Stimulated activated CD4-positive, alpha-beta T cell treated with anti-CD3 and anti-CD28 coated beads, TNF-alpha, amount 100 ng/mL, for 24 hours (primary cell): Measurements from ENCODE around the gene DENND5B.
"Not testable (repeated sequence)": the region's sequence is repeated elsewhere in the genome, so short reads cannot be mapped to it uniquely, and the experiment has no call there.

Source experiments
- DNase-seq, 3 experiments: peaks; one replicate each; pipeline ENCODE4 v3.0.0-alpha.2; 2020; ENCODE audit warnings: low read depth in 3 of 3

The DENND5B gene

GRCh38 chr12:31506515-31507306 is 84.2 kb downstream of the DENND5B start:
- DNase-seq, result no peak

- DNase-seq, result no peak
Measured at GRCh38 chr12:31504625-31505222, 86.2 kb downstream of the DENND5B start.

DNA sequence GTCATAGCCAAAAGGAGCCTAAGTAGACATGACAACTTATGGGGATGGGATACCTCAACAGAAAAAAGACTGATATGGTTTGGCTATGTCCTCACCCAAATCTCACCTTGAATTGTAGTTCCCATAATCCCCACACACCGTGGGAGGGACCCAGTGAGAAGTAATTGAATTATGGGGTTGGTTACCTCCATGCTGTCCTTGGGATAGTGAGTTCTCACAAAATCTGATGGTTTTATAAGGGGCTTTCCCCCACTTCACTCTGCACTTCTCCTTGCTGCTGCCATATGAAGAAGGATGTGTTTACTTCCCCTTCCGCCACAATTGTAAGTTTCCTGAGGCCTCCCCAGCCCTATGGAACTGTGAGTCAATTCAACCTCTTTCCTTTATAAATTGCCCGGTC is 89.9 kb downstream of the DENND5B start:
- DNase-seq, result not testable (repeated sequence)

GRCh38 chr12:31499567-31499966 is 91.4 kb downstream of the DENND5B start:
- DNase-seq, result no peak

GRCh38 chr12:31498424-31498823 is 92.5 kb downstream of the DENND5B start:
- DNase-seq, result no peak

- DNase-seq, result no peak
Measured at GRCh38 chr12:31496257-31496656, 94.7 kb downstream of the DENND5B start.

DNA sequence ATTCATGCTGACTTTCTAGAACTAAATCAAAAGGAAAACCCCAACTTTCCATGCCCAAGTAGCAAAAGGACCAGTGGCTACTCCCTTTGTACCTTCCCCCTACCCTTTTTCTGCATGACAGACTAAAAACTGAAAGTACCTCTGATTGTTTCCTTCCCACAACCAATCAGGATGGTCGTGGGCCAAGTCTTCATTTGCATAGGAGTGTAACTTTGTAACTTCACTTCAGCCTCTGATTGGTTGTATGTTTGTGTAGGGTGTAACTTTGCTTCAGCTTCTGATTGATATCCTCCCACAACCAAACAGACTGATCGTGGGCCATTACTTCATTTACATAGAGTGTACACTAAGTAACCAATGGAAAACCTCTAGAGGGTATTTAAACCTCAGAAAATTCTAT is 96.5 kb downstream of the DENND5B start:
- no peak for DNase-seq

DNA sequence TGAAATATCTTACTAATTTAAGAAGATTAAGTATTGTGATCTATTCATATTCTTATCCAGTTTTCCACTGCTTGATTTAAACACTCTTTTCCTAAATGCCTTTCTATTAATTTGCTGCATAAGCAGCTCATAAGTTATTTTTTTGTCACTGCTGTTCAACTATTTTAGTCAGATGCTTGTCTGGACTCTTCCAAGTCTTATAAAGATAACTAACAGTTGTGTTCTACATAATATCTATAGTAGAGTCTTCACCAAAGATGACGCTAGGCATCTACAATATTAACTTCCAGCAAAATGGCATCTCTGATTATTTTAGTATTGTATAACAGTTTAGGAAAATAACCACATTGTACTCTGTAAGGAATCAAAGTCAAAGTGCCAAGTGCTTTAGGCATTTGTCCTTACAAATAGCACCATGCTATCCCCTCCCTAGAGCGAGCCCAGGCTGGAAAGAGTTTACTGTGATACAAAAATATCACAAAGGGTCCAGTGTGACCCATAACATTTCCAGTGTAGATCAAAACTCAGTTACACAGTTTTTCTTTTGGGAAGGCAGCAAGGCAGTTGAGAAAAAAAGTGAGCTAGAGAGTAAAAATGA is 98.2 kb downstream of the DENND5B start:
- DNase-seq, result no peak

- DNase-seq, result no peak
Measured at GRCh38 chr12:31491841-31492598, 98.9 kb downstream of the DENND5B start.

GRCh38 chr12:31491241-31491794 is 99.6 kb downstream of the DENND5B start:
- no peak for DNase-seq

- no peak for DNase-seq
Measured at GRCh38 chr12:31488737-31489338, 102.1 kb downstream of the DENND5B start.

DNA sequence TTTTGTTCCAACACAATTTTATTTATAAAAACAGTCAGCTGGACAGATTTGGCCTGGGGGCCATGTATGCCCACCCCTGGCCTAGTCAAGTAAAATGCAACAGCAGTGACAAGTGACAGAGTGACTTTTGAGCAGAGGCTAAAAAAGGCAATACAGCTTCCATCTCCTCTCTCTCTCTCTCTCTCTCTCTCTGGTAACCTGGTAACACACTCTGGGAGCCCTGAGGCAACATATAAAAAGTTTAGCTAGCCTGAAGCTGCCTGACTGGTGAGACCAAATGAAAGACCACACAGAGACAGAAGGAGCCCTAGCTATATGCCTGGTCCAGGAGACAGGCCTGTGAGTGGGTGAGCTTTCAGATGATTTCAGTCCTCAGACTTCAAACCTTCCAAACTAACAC is 105.4 kb downstream of the DENND5B start:
- no peak for DNase-seq

DNA sequence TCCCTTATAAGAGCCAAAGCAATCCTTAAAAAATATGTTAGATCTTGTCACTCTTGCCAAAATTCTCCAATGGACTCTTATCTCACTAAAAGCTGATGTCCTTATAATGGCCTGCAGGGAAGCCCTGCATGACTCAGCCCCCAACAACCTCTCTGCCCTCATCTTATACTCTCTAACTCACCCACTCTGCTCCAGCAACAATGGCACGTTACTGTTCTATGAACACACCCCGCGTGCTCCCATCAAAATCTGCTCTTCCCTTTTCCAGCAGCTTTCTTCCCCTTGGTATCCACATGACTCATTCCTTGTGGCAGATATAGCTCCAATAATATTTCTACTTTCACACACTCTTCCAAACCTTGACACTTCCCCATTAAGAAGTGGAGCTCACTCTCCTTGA is 108.1 kb downstream of the DENND5B start:
- no peak for DNase-seq

GRCh38 chr12:31481415-31481814 is 109.5 kb downstream of the DENND5B start:
- no peak for DNase-seq

DNA sequence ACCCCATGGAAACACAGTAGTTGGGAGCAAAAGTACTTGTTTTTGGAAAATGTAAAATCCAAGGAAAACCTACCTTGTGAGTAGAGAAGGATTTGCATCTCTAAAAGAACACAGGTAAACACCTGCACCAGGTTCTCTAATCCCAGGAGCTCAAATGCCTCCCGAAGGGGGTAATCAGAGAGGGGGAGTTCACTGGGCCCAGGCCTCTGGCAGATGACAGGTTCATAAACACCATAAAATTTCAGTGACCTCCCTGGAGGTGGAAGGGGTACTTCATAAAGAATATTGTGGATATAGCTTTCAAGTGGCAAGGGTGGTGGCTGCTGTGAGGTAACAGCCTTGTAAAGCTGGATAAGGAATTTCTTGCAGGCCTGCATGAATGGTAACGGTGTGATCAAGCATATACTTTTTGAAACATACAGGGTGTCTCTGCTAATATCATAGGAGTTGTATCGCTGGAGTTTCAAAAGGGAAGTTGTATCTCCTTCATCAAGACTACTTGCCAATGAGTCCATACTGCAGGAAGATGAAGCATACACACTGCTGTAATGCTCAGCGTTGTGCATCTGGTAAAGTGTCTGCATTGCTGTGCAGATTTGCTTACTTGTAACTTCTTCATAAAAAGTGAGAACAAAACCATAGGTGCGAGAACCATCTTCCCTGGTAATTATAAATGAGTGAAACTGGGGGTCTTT is 111.3 kb downstream of the DENND5B start:
- DNase-seq, result no peak

DNA sequence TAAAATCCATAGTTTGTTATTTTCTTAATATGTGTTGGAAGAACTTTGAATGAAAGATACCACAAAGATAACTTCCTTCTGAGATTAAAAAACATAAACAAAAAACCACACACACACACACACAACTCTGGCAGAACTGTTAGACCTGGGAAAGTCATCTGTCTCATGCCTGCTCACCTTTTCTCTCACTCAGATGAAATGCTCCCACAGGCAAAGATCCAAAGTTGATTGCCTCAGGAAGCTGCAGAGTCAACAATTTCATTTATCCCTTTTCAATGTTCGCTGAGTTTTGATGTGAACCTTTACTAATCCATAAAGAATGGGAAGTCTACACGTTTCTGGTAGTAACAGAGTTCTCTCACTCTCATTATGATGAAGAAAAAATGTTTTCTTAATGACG is 112.0 kb downstream of the DENND5B start:
- no peak for DNase-seq

GRCh38 chr12:31478425-31478824 is 112.5 kb downstream of the DENND5B start:
- DNase-seq, result no peak

- no peak for DNase-seq
Measured at GRCh38 chr12:31477687-31478086, 113.2 kb downstream of the DENND5B start.

DNA sequence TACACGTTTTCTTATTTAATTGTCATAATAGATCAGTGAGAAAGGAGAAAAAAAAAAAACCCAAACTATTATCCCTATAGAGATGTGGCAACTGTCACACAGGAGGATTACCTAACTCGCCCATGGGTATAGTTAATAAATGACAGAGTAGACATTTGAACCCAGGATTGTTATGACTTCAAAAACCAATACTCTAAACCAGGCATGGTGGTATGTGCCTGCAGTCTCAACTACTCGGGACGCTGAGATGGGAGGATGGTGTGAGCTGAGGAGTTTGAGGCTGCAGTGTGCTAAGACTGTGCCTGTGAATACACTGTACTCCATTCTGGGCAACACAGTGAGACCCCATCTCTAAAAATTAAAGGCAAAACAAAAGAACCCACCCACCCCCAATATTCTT is 114.5 kb downstream of the DENND5B start:
- DNase-seq, result no peak

GRCh38 chr12:31475610-31476009 is 115.3 kb downstream of the DENND5B start:
- not testable (repeated sequence) for DNase-seq

- DNase-seq, result no peak
Measured at GRCh38 chr12:31474751-31475150, 116.2 kb downstream of the DENND5B start.
